ENCODE data around the gene ANGEL2. TPM values are rescaled to one million over a fixed set of nuclear protein-coding genes. Genes with fewer than 3 reads are reported as not detected.

Gene ANGEL2
- total and polyA plus RNA-seq, 12 donors, result 6.1 to 22.0 (median 18.6) TPM

DNA sequence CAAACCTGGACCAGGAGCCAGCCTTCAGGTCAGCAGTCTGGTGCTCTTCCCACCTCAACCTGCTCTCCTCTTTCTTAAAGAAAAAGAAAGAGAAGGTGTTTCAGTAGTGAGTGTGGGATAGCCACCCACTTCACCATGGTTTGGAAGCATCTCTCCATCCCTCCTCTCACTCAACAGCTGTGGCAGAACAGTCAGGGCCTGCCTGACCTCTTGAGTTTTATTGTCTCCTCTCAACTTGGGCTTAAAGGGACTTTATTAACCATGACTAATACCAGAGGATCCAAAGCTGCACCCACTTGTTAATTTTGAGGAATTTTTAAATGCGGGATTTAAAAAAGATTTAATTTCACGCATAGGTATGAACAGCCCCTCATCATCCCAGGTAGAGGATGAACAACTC is 65.9 kb downstream of the ANGEL2 start:
- intact Hi-C loops (cut with DNase I), result no loop called here
- Histone ChIP-seq H3K4me1 (peaks cover 0 to 23% (median 13%) of the 10 kb centered on the region in 9 donors), H3K27me3 (peaks cover 0 to 52% (median 36%) of the 10 kb centered on the region in 7 donors), H3K36me3 (no peaks in the 10 kb centered on the region), H3K9me3 (no peaks in the 10 kb centered on the region), H3K4me3 (peak overlapping the region in 9 of 10 donors; percentile 38 to 66 (median 56)), H3K27ac (no peak overlapping the region)
- 38 to 41% methylated on average over 2 of the region's 2 CpGs for WGBS, 2 donors
- ATAC-seq (no peak), DNase-seq (no peak)
- TF ChIP-seq, protein P1, sequence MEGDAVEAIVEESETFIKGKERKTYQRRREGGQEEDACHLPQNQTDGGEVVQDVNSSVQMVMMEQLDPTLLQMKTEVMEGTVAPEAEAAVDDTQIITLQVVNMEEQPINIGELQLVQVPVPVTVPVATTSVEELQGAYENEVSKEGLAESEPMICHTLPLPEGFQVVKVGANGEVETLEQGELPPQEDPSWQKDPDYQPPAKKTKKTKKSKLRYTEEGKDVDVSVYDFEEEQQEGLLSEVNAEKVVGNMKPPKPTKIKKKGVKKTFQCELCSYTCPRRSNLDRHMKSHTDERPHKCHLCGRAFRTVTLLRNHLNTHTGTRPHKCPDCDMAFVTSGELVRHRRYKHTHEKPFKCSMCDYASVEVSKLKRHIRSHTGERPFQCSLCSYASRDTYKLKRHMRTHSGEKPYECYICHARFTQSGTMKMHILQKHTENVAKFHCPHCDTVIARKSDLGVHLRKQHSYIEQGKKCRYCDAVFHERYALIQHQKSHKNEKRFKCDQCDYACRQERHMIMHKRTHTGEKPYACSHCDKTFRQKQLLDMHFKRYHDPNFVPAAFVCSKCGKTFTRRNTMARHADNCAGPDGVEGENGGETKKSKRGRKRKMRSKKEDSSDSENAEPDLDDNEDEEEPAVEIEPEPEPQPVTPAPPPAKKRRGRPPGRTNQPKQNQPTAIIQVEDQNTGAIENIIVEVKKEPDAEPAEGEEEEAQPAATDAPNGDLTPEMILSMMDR (IDR thresholded peaks at IDR 0.05), result no peak

DNA sequence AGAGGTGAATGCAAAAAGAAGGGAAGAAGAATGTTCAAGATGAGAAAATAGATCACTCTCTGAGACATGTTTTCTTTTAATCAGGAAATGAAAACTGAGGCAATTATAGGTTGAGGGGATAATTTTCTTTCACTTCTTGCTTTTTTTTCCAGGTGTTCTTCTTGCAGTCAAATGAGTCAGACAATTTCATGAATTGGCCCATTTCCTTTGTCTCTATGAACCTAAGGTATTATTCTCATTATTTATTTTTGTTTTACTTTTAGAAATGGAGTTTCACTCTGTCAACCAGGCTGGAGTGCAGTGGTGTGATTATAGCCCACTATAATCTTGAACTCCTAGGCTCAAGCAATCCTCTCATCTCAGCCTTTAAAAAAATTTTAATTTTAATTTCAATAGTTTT is 68.8 kb downstream of the ANGEL2 start:
- ATAC-seq, result no peak
- H3K4me1 ChIP-seq, result peaks cover 0 to 20% (median 13%) of the 10 kb centered on the region in 9 donors
- peaks cover 0 to 39% (median 29%) of the 10 kb centered on the region in 7 donors for H3K27me3 ChIP-seq
- no peaks in the 10 kb centered on the region for H3K36me3 ChIP-seq
- TF ChIP-seq, protein P1 (IDR thresholded peaks at IDR 0.05), result no peak
- intact Hi-C loops (cut with DNase I), result no loop called here
- no peak overlapping the region for H3K27ac ChIP-seq
- peaks cover 0 to 3% (median 0%) of the 10 kb centered on the region in 11 donors for H3K9me3 ChIP-seq
- no peak for DNase-seq
- no peak overlapping the region for H3K4me3 ChIP-seq

DNA sequence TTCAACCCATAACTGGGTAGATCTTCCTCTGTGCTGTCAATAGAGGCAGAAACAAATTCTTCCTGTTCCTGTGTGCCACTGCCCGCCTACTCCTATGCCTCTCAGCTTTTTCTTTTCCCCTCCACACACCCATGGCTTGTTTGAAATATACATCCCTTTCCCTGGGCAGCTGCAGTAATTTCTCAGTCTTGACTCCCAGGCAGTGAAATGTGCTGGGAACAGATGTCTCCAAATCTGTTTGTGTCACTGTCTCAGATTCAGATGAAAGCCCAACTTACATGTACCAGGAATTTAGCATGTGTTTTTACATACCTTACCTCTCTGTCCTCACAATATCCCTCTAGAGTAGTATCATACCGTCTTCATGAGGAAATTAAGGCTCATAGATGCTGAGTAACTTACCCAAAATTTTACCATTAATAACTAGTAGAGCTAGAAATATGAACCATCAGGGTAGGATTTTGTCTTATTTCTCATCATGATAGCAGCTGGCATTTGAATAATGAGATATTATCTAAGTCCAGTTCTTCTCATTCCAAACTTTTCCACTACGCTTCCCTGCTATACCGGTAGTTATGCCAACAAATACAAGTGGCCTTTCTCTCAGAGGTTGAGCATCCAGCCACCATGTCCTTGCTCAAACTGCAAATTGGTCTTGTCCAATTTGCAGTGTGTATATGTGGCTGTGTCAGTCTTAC is 70.1 kb downstream of the ANGEL2 start:
- intact Hi-C loops (cut with DNase I), result no loop called here
- H3K9me3 ChIP-seq, result peaks cover 0 to 10% (median 4%) of the 10 kb centered on the region in 11 donors
- no peak overlapping the region for H3K27ac ChIP-seq
- DNase-seq (no peak), ATAC-seq (no peak)
- peaks cover 0 to 10% (median 7%) of the 10 kb centered on the region in 9 donors for H3K4me1 ChIP-seq
- WGBS, 2 donors, result 83 to 91% methylated on average over 4 of the region's 4 CpGs
- peaks cover 0 to 27% (median 18%) of the 10 kb centered on the region in 7 donors for H3K27me3 ChIP-seq
- no peak overlapping the region for H3K4me3 ChIP-seq
- H3K36me3 ChIP-seq, result no peaks in the 10 kb centered on the region
- TF ChIP-seq, protein P1 (IDR thresholded peaks at IDR 0.05), result no peak

DNA sequence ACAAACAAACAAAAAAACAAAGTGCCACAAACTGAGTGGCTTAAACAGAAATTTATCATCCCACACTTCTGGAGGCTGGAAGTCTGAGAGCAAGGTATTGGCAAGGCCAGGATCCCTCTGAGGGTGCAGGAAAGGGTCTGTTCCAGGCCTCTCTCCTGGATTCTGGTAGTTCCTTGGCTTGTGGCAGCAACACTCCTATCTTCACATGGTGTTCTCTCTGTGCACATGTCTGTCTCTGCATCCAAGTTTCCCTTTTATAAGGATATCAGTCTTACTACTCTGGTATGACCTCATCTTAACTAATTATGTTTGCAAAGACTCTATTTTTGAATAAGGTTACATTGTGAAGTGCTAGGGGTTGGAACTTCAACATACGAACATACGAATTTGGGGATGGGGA is 70.6 kb downstream of the ANGEL2 start:
- DNase-seq (no peak), ATAC-seq (peak in 1 of 8 donors; percentile 16)
- TF ChIP-seq, protein P1 (IDR thresholded peaks at IDR 0.05), result no peak
- H3K9me3 ChIP-seq, result peaks cover 0 to 16% (median 8%) of the 10 kb centered on the region in 11 donors
- peaks cover 0 to 6% (median 2%) of the 10 kb centered on the region in 9 donors for H3K4me1 ChIP-seq
- no peak overlapping the region for H3K4me3 ChIP-seq
- no peak overlapping the region for H3K27ac ChIP-seq
- H3K36me3 ChIP-seq, result no peaks in the 10 kb centered on the region
- WGBS, 2 donors, result 77 to 85% methylated on average over 2 of the region's 2 CpGs
- intact Hi-C loops (cut with DNase I), result no loop called here
- H3K27me3 ChIP-seq, result peaks cover 0 to 22% (median 16%) of the 10 kb centered on the region in 7 donors
